Measurements from ENCODE around the gene DNA2. TPM values are rescaled to one million over a fixed set of nuclear protein-coding genes. Genes with fewer than 3 reads are reported as not detected.

Gene DNA2
- total and polyA plus RNA-seq, 10 donors = 1.4 to 13.6 (median 6.7) TPM

GRCh38 chr10:68434657-68435056, 37.1 kb downstream of the DNA2 start:
- TF ChIP-seq CTCF (IDR thresholded peaks at IDR 0.05 in 8 of 11, conservative IDR thresholded peaks at IDR 0.05 in 3 of 11) (no peak), POLR2AphosphoS5 (IDR thresholded peaks at IDR 0.05) (no peak), POLR2A (IDR thresholded peaks at IDR 0.05) (no peak)

GRCh38 chr10:68428396-68429104, 43.2 kb downstream of the DNA2 start:
- Histone ChIP-seq H3K4me3 (no peak overlapping the region), H3K36me3 (peaks cover 0 to 62% (median 0%) of the 10 kb centered on the region in 6 donors), H3K27me3 (replicated peaks in 1 of 7) (no peaks in the 10 kb centered on the region), H3K4me1 (no peaks in the 10 kb centered on the region), H3K9me3 (no peaks in the 10 kb centered on the region), H3K27ac (no peak overlapping the region)
- WGBS, 5 donors = 94 to 97% (median 95%) methylated on average over 5 of the region's 5 CpGs
- DNase-seq = no peak
- intact Hi-C loops (cut with DNase I; ENCODE audit: low total_unique reads) = no loop called here
- TF ChIP-seq POLR2A (IDR thresholded peaks at IDR 0.05) (no peak), POLR2AphosphoS5 (IDR thresholded peaks at IDR 0.05) (no peak)

More at GRCh38 chr10:68434657-68435056, 37.1 kb downstream of the DNA2 start:
- DNase-seq = no peak
- H3K4me3 ChIP-seq = no peak overlapping the region
- no peaks in the 10 kb centered on the region for H3K27me3 ChIP-seq (replicated peaks in 1 of 7)
- 94 to 99% (median 97%) methylated on average over 4 of the region's 4 CpGs for WGBS, 5 donors
- H3K27ac ChIP-seq = no peak overlapping the region
- intact Hi-C loops (cut with DNase I; ENCODE audit: low total_unique reads) = no loop called here
- no peaks in the 10 kb centered on the region for H3K9me3 ChIP-seq
- peaks cover 0 to 68% (median 0%) of the 10 kb centered on the region in 6 donors for H3K36me3 ChIP-seq
- H3K4me1 ChIP-seq = no peaks in the 10 kb centered on the region

GRCh38 chr10:68424454-68425014, 47.2 kb downstream of the DNA2 start:
- no peak overlapping the region for H3K27ac ChIP-seq
- intact Hi-C loops (cut with DNase I; ENCODE audit: low total_unique reads) = no loop called here
- peaks cover 0 to 75% (median 0%) of the 10 kb centered on the region in 6 donors for H3K36me3 ChIP-seq
- no peaks in the 10 kb centered on the region for H3K4me1 ChIP-seq
- no peak for DNase-seq
- 92 to 97% (median 95%) methylated on average over 20 of the region's 20 CpGs for WGBS, 5 donors
- H3K9me3 ChIP-seq = no peaks in the 10 kb centered on the region
- H3K4me3 ChIP-seq = no peak overlapping the region
- TF ChIP-seq POLR2AphosphoS5 (IDR thresholded peaks at IDR 0.05) (no peak), CTCF (IDR thresholded peaks at IDR 0.05 in 8 of 11, conservative IDR thresholded peaks at IDR 0.05 in 3 of 11) (no peak), POLR2A (IDR thresholded peaks at IDR 0.05) (no peak)
- no peaks in the 10 kb centered on the region for H3K27me3 ChIP-seq (replicated peaks in 1 of 7)

- no peak overlapping the region for H3K4me3 ChIP-seq
- no peaks in the 10 kb centered on the region for H3K9me3 ChIP-seq
- DNase-seq = no peak
- TF ChIP-seq POLR2AphosphoS5 (IDR thresholded peaks at IDR 0.05) (no peak), CTCF (IDR thresholded peaks at IDR 0.05 in 8 of 11, conservative IDR thresholded peaks at IDR 0.05 in 3 of 11) (no peak), POLR2A (IDR thresholded peaks at IDR 0.05) (no peak)
- WGBS, 5 donors = 57 to 82% (median 81%) methylated on average over 4 to 5 of the region's 5 CpGs
- no peaks in the 10 kb centered on the region for H3K4me1 ChIP-seq
- peaks cover 0 to 78% (median 0%) of the 10 kb centered on the region in 6 donors for H3K36me3 ChIP-seq
- intact Hi-C loops (cut with DNase I; ENCODE audit: low total_unique reads) = no loop called here
- H3K27ac ChIP-seq = no peak overlapping the region
- no peaks in the 10 kb centered on the region for H3K27me3 ChIP-seq (replicated peaks in 1 of 7)
These were observed 48.3 kb downstream of the DNA2 start for GRCh38 chr10:68423522-68423921.

All from spleen (tissue), 11 donors.